Measurements from ENCODE around the gene CTBP2. TPM values are rescaled to one million over a fixed set of nuclear protein-coding genes. Genes with fewer than 3 reads are reported as not detected.

CTBP2 gene
- total RNA-seq, 3 donors from 2014 or later (not counting 1 experiment from before 2014, with no cell fraction given) = 120 to 179 (median 124) TPM

DNA sequence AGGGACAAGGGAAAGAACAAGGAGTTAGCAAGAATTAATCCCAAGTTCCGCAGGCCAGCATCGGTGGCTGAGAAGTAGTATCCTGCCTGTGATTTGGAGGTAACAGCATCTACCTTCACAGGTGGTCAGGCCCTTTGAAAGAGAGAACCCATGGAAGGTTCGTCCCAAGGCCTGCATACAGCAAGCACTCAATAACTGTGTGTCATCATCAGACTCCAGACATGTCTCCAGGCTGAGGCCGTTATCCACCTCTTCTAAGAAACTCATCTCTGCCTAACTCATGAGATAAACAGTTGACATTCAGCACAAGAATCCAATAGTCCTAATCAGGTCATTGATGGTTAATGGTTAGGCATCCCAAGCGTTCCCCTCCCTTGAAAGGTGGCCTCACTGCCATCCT lies 45.0 kb downstream of the CTBP2 start:
- DNase-seq (no peak), ATAC-seq (no peak)
- H3K4me3 ChIP-seq (ENCODE audit: low read length) = no peak overlapping the region
- peaks cover 82 to 84% of the 10 kb centered on the region in 2 donors for H3K4me1 Mint-ChIP-seq
- no peaks in the 10 kb centered on the region for H3K27me3 ChIP-seq (ENCODE audit: control insufficient read depth, insufficient read depth, low read length)
- H3K36me3 Mint-ChIP-seq = no peaks in the 10 kb centered on the region
- H3K9me3 ChIP-seq (ENCODE audit: control insufficient read depth, insufficient read depth, low read length) = no peaks in the 10 kb centered on the region
- no peaks in the 10 kb centered on the region for H3K27me3 Mint-ChIP-seq (ENCODE audit: low read depth in 2 of 2)
- H3K9me3 Mint-ChIP-seq = no peaks in the 10 kb centered on the region
- TF ChIP-seq, protein P1, sequence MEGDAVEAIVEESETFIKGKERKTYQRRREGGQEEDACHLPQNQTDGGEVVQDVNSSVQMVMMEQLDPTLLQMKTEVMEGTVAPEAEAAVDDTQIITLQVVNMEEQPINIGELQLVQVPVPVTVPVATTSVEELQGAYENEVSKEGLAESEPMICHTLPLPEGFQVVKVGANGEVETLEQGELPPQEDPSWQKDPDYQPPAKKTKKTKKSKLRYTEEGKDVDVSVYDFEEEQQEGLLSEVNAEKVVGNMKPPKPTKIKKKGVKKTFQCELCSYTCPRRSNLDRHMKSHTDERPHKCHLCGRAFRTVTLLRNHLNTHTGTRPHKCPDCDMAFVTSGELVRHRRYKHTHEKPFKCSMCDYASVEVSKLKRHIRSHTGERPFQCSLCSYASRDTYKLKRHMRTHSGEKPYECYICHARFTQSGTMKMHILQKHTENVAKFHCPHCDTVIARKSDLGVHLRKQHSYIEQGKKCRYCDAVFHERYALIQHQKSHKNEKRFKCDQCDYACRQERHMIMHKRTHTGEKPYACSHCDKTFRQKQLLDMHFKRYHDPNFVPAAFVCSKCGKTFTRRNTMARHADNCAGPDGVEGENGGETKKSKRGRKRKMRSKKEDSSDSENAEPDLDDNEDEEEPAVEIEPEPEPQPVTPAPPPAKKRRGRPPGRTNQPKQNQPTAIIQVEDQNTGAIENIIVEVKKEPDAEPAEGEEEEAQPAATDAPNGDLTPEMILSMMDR (IDR thresholded peaks at IDR 0.05) = no peak
- H3K27ac ChIP-seq (ENCODE audit: low read length) = no peak overlapping the region
- H3K27ac Mint-ChIP-seq = peak overlapping the region; percentile 85 to 93
- peak overlapping the region; percentile 59 for H3K4me3 Mint-ChIP-seq
- peaks cover 49% of the 10 kb centered on the region for H3K4me1 ChIP-seq (ENCODE audit: control insufficient read depth, insufficient read depth, low read length)
- intact Hi-C loops (cut with micrococcal nuclease) = no loop called here
- no peaks in the 10 kb centered on the region for H3K36me3 ChIP-seq (ENCODE audit: control insufficient read depth, insufficient read depth, low read length)
- WGBS (ENCODE audit: insufficient coverage) = 95% methylated on average over 5 of the region's 5 CpGs

GRCh38 chr10:125114761-125115391 lies 45.5 kb downstream of the CTBP2 start:
- TF ChIP-seq, protein P1 (IDR thresholded peaks at IDR 0.05) = no peak
- no peak for DNase-seq
- no peaks in the 10 kb centered on the region for H3K9me3 ChIP-seq (ENCODE audit: control insufficient read depth, insufficient read depth, low read length)
- Mint-ChIP-seq H3K9me3 (no peaks in the 10 kb centered on the region), H3K4me1 (peaks cover 80 to 84% of the 10 kb centered on the region in 2 donors), H3K27ac (peak overlapping the region; percentile 85 to 93), H3K36me3 (no peaks in the 10 kb centered on the region), H3K27me3 (ENCODE audit: low read depth in 2 of 2) (no peaks in the 10 kb centered on the region), H3K4me3 (no peak overlapping the region)
- H3K36me3 ChIP-seq (ENCODE audit: control insufficient read depth, insufficient read depth, low read length) = peaks cover 4% of the 10 kb centered on the region
- H3K4me3 ChIP-seq (ENCODE audit: low read length) = no peak overlapping the region
- WGBS (ENCODE audit: insufficient coverage) = 90% methylated on average over 16 of the region's 16 CpGs
- intact Hi-C loops (cut with micrococcal nuclease) = no loop called here
- no peaks in the 10 kb centered on the region for H3K27me3 ChIP-seq (ENCODE audit: control insufficient read depth, insufficient read depth, low read length)
- peaks cover 45% of the 10 kb centered on the region for H3K4me1 ChIP-seq (ENCODE audit: control insufficient read depth, insufficient read depth, low read length)
- ATAC-seq = no peak
- H3K27ac ChIP-seq (ENCODE audit: low read length) = no peak overlapping the region

DNA sequence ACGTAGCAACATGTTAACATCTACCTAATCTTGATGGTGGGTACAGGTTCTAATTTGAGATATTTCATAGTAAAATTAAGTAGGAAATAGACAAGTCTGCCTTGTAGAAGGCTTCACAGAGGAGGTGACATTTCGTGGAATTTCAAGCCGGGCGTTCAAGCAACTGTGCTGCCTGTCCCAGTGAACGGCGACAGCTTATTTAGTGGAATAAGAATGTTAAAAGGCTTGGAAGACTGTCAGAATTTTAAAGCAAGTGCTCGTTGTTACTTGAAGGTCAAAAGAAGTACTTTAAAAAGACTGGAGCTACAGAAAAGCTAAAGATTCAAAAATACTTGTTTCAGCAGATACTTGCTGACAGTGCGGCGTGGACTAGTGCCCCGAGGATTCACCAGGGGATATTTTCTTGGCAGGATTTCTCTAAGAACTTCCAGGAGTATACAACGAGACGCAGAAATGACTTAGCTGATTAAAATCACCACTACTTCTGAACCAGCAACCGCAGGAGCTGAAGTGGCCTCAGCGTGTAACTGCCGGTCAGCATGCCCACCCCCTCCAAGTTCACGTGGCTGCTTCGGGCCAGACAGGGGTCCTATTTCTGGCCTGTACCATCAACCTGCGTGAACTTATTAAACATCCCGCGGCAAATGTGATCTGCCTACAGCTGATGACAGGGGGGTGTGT lies 46.5 kb downstream of the CTBP2 start:
- Mint-ChIP-seq H3K9me3 (no peaks in the 10 kb centered on the region), H3K36me3 (no peaks in the 10 kb centered on the region), H3K4me1 (peaks cover 76 to 83% of the 10 kb centered on the region in 2 donors), H3K4me3 (no peak overlapping the region), H3K27me3 (ENCODE audit: low read depth in 2 of 2) (no peaks in the 10 kb centered on the region), H3K27ac (peak overlapping the region; percentile 79 to 93)
- intact Hi-C loops (cut with micrococcal nuclease) = no loop called here
- no peak overlapping the region for H3K27ac ChIP-seq (ENCODE audit: low read length)
- H3K27me3 ChIP-seq (ENCODE audit: control insufficient read depth, insufficient read depth, low read length) = no peaks in the 10 kb centered on the region
- no peak overlapping the region for H3K4me3 ChIP-seq (ENCODE audit: low read length)
- H3K4me1 ChIP-seq (ENCODE audit: control insufficient read depth, insufficient read depth, low read length) = peaks cover 44% of the 10 kb centered on the region
- ATAC-seq (no peak), DNase-seq (no peak)
- H3K9me3 ChIP-seq (ENCODE audit: control insufficient read depth, insufficient read depth, low read length) = no peaks in the 10 kb centered on the region
- peaks cover 6% of the 10 kb centered on the region for H3K36me3 ChIP-seq (ENCODE audit: control insufficient read depth, insufficient read depth, low read length)
- WGBS (ENCODE audit: insufficient coverage) = 86% methylated on average over 20 of the region's 20 CpGs
- TF ChIP-seq, protein P1 (IDR thresholded peaks at IDR 0.05) = no peak

Measured in natural killer cell (primary cell).